ENCODE measurements around the gene NCKAP1. TPM values are rescaled to one million over a fixed set of nuclear protein-coding genes. Genes with fewer than 3 reads are reported as not detected.
A peak's percentile ranks its signal among the peaks of the same experiment; 100 is the strongest.
"Not testable (repeated sequence)": the region's sequence is repeated elsewhere in the genome, so short reads cannot be mapped to it uniquely, and the experiment has no call there.

Gene NCKAP1
- total RNA-seq, 2 donors from 2014 or later: 9.3 to 12.4 TPM

DNA sequence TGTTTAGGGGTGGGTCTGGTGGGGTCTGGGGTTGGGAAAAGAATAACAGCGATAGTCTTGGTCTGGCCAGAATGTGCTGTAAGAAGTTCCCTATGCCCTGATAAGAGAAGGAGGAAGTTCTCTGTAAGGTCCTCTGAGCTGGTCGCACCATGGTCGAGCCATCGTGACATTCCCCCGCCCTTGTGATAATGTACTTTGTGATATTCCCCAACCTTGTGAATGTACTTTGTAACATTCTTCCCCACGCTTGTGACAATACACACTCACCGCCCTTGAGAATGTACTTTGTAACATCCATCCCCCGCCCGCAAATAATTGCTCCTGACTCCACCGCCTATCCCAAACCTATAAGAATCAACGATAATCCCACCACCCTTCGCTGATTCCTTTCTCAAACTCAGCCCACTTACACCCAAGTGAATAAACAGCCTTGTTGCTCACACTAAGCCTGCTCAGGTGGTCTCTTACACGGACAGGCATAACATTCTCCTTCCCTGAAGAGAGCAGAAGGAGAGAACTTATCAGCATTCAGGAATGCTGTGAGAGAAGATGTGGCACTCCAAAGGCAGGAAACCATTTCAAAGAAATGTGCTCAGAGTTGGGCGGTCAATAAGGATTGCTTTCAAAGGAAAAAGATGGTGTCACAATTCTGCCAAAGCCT is 22.4 kb upstream of the NCKAP1 start:
- no peaks in the 10 kb centered on the region for H3K36me3 Mint-ChIP-seq (ENCODE audit: insufficient read depth in 2 of 2)
- DNase-seq (no peak), ATAC-seq (replicated peaks in 1 of 2) (no peak)
- peaks cover 7% of the 10 kb centered on the region for H3K4me1 Mint-ChIP-seq (ENCODE audit: low read depth)
- no peak overlapping the region for H3K27ac Mint-ChIP-seq
- H3K27me3 Mint-ChIP-seq (ENCODE audit: low read depth): peaks cover 28% of the 10 kb centered on the region
- no peak overlapping the region for H3K4me3 Mint-ChIP-seq
- H3K9me3 Mint-ChIP-seq: no peaks in the 10 kb centered on the region

- Mint-ChIP-seq H3K4me1 (ENCODE audit: low read depth) (peaks cover 7% of the 10 kb centered on the region), H3K9me3 (no peaks in the 10 kb centered on the region), H3K27ac (no peak overlapping the region), H3K27me3 (ENCODE audit: low read depth) (peaks cover 28% of the 10 kb centered on the region), H3K4me3 (peak overlapping the region in 1 of 2 donors; percentile 27), H3K36me3 (ENCODE audit: insufficient read depth in 2 of 2) (no peaks in the 10 kb centered on the region)
- ATAC-seq (replicated peaks in 1 of 2) (peak in 1 of 2 donors; percentile 33), DNase-seq (no peak)
Measured at GRCh38 chr2:183059561-183059960, 21.3 kb upstream of the NCKAP1 start.

- no peak for ATAC-seq (replicated peaks in 1 of 2)
Measured at GRCh38 chr2:183057333-183057985, 19.2 kb upstream of the NCKAP1 start.

DNA sequence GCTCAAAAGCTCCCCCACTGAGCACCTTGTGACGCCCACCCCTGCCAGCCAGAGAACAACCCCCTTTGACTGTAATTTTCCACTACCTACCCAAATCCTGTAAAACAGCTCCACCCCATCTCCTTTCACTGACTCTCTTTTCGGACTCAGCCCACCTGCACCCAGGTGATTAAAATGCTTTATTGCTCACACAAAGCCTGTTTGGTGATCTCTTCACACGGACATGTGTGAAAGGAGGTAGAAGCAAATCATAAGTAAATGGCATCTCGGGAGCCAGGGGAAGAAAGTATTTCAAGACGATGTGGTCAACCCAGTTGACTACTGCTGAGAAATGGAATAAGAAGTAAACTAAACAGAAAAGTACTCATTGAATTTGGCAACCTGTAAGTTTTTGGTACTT is 11.2 kb upstream of the NCKAP1 start:
- Mint-ChIP-seq H3K4me1 (ENCODE audit: low read depth) (no peaks in the 10 kb centered on the region), H3K27me3 (ENCODE audit: low read depth) (peaks cover 17% of the 10 kb centered on the region), H3K36me3 (ENCODE audit: insufficient read depth in 2 of 2) (peaks cover 2% of the 10 kb centered on the region in 2 donors), H3K4me3 (no peak overlapping the region), H3K27ac (no peak overlapping the region), H3K9me3 (peaks cover 0 to 2% of the 10 kb centered on the region in 2 donors)
- DNase-seq (no peak), ATAC-seq (replicated peaks in 1 of 2) (no peak)

More at GRCh38 chr2:183057333-183057985, 19.2 kb upstream of the NCKAP1 start:
- Mint-ChIP-seq H3K4me3 (no peak overlapping the region), H3K27me3 (ENCODE audit: low read depth) (peaks cover 30% of the 10 kb centered on the region), H3K27ac (no peak overlapping the region), H3K36me3 (ENCODE audit: insufficient read depth in 2 of 2) (no peaks in the 10 kb centered on the region), H3K4me1 (ENCODE audit: low read depth) (peaks cover 7% of the 10 kb centered on the region), H3K9me3 (no peaks in the 10 kb centered on the region)
- DNase-seq: no peak

GRCh38 chr2:183047486-183048125 is 9.3 kb upstream of the NCKAP1 start:
- DNase-seq; H3K27ac Mint-ChIP-seq; H3K9me3 Mint-ChIP-seq; H3K4me1 Mint-ChIP-seq (ENCODE audit: low read depth); H3K36me3 Mint-ChIP-seq (ENCODE audit: insufficient read depth in 2 of 2); H3K27me3 Mint-ChIP-seq (ENCODE audit: low read depth); H3K4me3 Mint-ChIP-seq; ATAC-seq (replicated peaks in 1 of 2): not testable (repeated sequence)

- peaks cover 42% of the 10 kb centered on the region for H3K27me3 Mint-ChIP-seq (ENCODE audit: low read depth)
- not testable (repeated sequence) for H3K27ac Mint-ChIP-seq; H3K36me3 Mint-ChIP-seq (ENCODE audit: insufficient read depth in 2 of 2); H3K4me3 Mint-ChIP-seq; DNase-seq; H3K9me3 Mint-ChIP-seq; ATAC-seq (replicated peaks in 1 of 2); H3K4me1 Mint-ChIP-seq (ENCODE audit: low read depth)
Measured at GRCh38 chr2:183043580-183043979, 5.3 kb upstream of the NCKAP1 start.

- Mint-ChIP-seq H3K27ac (no peak overlapping the region), H3K36me3 (ENCODE audit: insufficient read depth in 2 of 2) (peaks cover 2% of the 10 kb centered on the region in 2 donors), H3K4me1 (ENCODE audit: low read depth) (peaks cover 22% of the 10 kb centered on the region), H3K27me3 (ENCODE audit: low read depth) (peaks cover 59% of the 10 kb centered on the region), H3K4me3 (no peak overlapping the region), H3K9me3 (peaks cover 0 to 2% of the 10 kb centered on the region in 2 donors)
- ATAC-seq (replicated peaks in 1 of 2): no peak
- no peak for DNase-seq
Measured at GRCh38 chr2:183040604-183041003, 2.3 kb upstream of the NCKAP1 start.

DNA sequence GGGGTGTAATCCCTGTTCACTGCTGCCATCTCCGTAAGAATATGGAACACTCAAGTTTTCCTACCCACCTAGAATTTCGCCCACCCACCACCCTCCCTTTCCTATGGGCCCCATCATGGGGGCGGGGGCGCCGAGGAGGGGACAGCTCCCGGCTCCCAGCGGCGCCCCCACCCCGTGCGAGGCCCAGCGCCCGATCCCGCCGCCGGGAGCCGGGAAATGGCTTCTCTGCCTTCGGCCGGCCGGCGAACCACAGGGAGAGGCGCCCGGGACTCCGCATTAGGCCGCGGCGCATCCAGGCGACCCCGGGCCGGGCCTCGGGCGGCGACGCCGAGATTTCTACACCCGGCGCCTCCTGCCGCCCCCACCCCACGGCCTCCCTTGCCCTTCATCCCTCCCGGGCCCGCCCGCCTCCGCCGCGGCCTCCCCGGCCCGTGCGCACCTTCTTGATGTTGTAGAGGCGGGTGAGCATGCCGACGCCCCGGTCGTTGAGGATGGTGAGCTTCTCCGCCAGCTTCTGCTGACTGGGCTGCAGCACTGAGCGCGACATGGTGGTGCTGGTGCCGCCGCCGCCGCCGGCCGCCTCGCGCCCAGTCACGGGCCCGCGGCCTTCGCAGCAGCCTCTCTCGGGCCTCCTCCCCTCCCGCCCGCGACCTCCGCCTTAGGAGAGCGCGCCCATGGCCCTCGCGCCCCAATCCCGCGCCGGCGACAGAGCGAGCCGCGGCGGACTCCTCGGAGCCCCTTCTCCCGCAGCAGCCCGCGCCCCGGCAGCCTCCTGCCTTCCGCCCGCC is 510 bp downstream of the NCKAP1 start:
- H3K36me3 Mint-ChIP-seq (ENCODE audit: insufficient read depth in 2 of 2): no peaks in the 10 kb centered on the region
- H3K27me3 Mint-ChIP-seq (ENCODE audit: low read depth): peaks cover 83% of the 10 kb centered on the region
- H3K27ac Mint-ChIP-seq: peak overlapping the region; percentile 86
- ATAC-seq (replicated peaks in 1 of 2): peak; percentile 62 to 69
- no peaks in the 10 kb centered on the region for H3K9me3 Mint-ChIP-seq
- peak; percentile 55 to 61 for DNase-seq
- H3K4me1 Mint-ChIP-seq (ENCODE audit: low read depth): peaks cover 22% of the 10 kb centered on the region
- H3K4me3 Mint-ChIP-seq: peak overlapping the region; percentile 84 to 92

GRCh38 chr2:183037074-183037552 is 1.1 kb downstream of the NCKAP1 start:
- peaks cover 81% of the 10 kb centered on the region for H3K27me3 Mint-ChIP-seq (ENCODE audit: low read depth)
- ATAC-seq (replicated peaks in 1 of 2) (no peak), DNase-seq (no peak)
- H3K4me1 Mint-ChIP-seq (ENCODE audit: low read depth): peaks cover 22% of the 10 kb centered on the region
- no peaks in the 10 kb centered on the region for H3K9me3 Mint-ChIP-seq
- peak overlapping the region; percentile 86 for H3K27ac Mint-ChIP-seq
- no peaks in the 10 kb centered on the region for H3K36me3 Mint-ChIP-seq (ENCODE audit: insufficient read depth in 2 of 2)
- peak overlapping the region; percentile 76 to 92 for H3K4me3 Mint-ChIP-seq

GRCh38 chr2:183035954-183036669 is 2.1 kb downstream of the NCKAP1 start:
- peaks cover 22% of the 10 kb centered on the region for H3K4me1 Mint-ChIP-seq (ENCODE audit: low read depth)
- H3K27me3 Mint-ChIP-seq (ENCODE audit: low read depth): peaks cover 79% of the 10 kb centered on the region
- DNase-seq (no peak), ATAC-seq (replicated peaks in 1 of 2) (no peak)
- H3K9me3 Mint-ChIP-seq: no peaks in the 10 kb centered on the region
- H3K4me3 Mint-ChIP-seq: peak overlapping the region in 1 of 2 donors; percentile 92
- no peaks in the 10 kb centered on the region for H3K36me3 Mint-ChIP-seq (ENCODE audit: insufficient read depth in 2 of 2)
- peak overlapping the region; percentile 48 for H3K27ac Mint-ChIP-seq

- ATAC-seq (replicated peaks in 1 of 2) (no peak), DNase-seq (no peak)
- Mint-ChIP-seq H3K27me3 (ENCODE audit: low read depth) (peaks cover 79% of the 10 kb centered on the region), H3K9me3 (no peaks in the 10 kb centered on the region), H3K4me1 (ENCODE audit: low read depth) (peaks cover 22% of the 10 kb centered on the region), H3K27ac (no peak overlapping the region), H3K36me3 (ENCODE audit: insufficient read depth in 2 of 2) (no peaks in the 10 kb centered on the region), H3K4me3 (peak overlapping the region; percentile 5 to 58)
Measured at GRCh38 chr2:183035298-183035953, 2.8 kb downstream of the NCKAP1 start.

DNA sequence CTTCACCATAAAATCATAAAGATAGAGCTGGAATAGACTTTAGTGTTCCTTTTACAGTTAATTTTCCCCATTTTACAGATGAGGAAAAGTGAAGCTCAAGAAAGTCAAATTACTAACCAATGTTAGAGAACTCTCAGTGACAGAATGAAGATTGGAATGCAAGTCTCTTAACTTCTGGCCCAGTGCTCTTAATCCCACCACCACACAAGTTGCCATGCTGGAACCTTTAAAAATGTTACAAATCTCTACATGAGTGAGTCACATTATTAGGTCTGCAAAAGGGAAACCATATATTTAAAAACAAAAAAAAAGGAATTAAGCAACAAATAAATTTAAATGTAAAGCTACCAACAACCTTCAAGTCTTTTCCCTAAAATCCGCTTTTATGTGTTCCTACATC is 3.5 kb downstream of the NCKAP1 start:
- H3K27me3 Mint-ChIP-seq (ENCODE audit: low read depth): peaks cover 79% of the 10 kb centered on the region
- peaks cover 22% of the 10 kb centered on the region for H3K4me1 Mint-ChIP-seq (ENCODE audit: low read depth)
- no peak overlapping the region for H3K27ac Mint-ChIP-seq

More for the DNA sequence above, 3.5 kb downstream of the NCKAP1 start:
- Mint-ChIP-seq H3K4me3 (no peak overlapping the region), H3K9me3 (no peaks in the 10 kb centered on the region), H3K36me3 (ENCODE audit: insufficient read depth in 2 of 2) (no peaks in the 10 kb centered on the region)
- ATAC-seq (replicated peaks in 1 of 2) (no peak), DNase-seq (no peak)
